CD14-positive monocyte (primary cell): ENCODE results near the gene FOXF2. TPM values are rescaled to one million over a fixed set of nuclear protein-coding genes. Genes with fewer than 3 reads are reported as not detected.
"Not testable (repeated sequence)": the region's sequence is repeated elsewhere in the genome, so short reads cannot be mapped to it uniquely, and the experiment has no call there.

ENCODE experiments used
- DNase-seq, 3 donors: peaks; one replicate each; pipeline ENCODE4 v3.0.0-alpha.2; 2011 to 2022
- H2AFZ ChIP-seq: 2 replicates; pipeline ENCODE4 v1.6.0; 2012; ENCODE audit warnings: mild to moderate bottlenecking, low read depth, low read length, inconsistent platforms; ENCODE audit not compliant: insufficient read depth, poor library complexity, severe bottlenecking
- H3K27ac ChIP-seq, 2 donors: 1 replicate in 1 of 2; 2 replicates in 1 of 2; pipeline ENCODE4 v1.5.1; 2012 to 2013; ENCODE audit warnings: low read length in 2 of 2, control low read depth in 1 of 2, inconsistent platforms in 1 of 2, low read depth in 1 of 2, mild to moderate bottlenecking in 1 of 2
- H3K27me3 ChIP-seq, 2 donors: one replicate each; pipeline versions ENCODE4 v1.6.0 to v1.6.1; 2011 to 2013; ENCODE audit warnings: low read length in 2 of 2; ENCODE audit not compliant: control insufficient read depth in 2 of 2, insufficient read depth in 2 of 2
- H3K36me3 ChIP-seq, 2 donors: replicated peaks in 1 of 2; 1 replicate in 1 of 2; 2 replicates in 1 of 2; pipeline versions ENCODE4 v1.5.1 to v1.6.1; 2012 to 2013; ENCODE audit warnings: low read length in 2 of 2, control low read depth in 1 of 2, inconsistent platforms in 1 of 2, mild to moderate bottlenecking in 1 of 2; ENCODE audit not compliant: insufficient read depth in 2 of 2, control insufficient read depth in 1 of 2
- H3K4me1 ChIP-seq, 2 donors: 1 replicate in 1 of 2; 2 replicates in 1 of 2; pipeline versions ENCODE4 v1.5.1 to v1.6.1; 2012 to 2013; ENCODE audit warnings: low read length in 2 of 2, control low read depth in 1 of 2, inconsistent platforms in 1 of 2, mild to moderate bottlenecking in 1 of 2, moderate library complexity in 1 of 2; ENCODE audit not compliant: insufficient read depth in 2 of 2, control insufficient read depth in 1 of 2
- H3K4me2 ChIP-seq: replicated peaks from 2 replicates; pipeline ENCODE3; 2012; ENCODE audit warnings: low read length, moderate library complexity, mild to moderate bottlenecking; ENCODE audit not compliant: poor library complexity, severe bottlenecking; ENCODE audit errors: extremely low read depth
- H3K4me3 ChIP-seq, 3 experiments: fragments of 200-600 bp in 1 of 3; sonication (generic) in 1 of 3; replicated peaks in 1 of 3; 1 replicate in 2 of 3; 2 replicates in 1 of 3; pipeline ENCODE4 v1.5.1; 2011 to 2013; ENCODE audit warnings: low read length in 3 of 3, mild to moderate bottlenecking in 3 of 3, control low read depth in 2 of 3, low read depth in 2 of 3, inconsistent platforms in 1 of 3, moderate library complexity in 1 of 3
- H3K79me2 ChIP-seq: 2 replicates; pipeline ENCODE4 v1.6.0; 2012; ENCODE audit warnings: mild to moderate bottlenecking, control low read depth, inconsistent platforms, low read length, moderate library complexity; ENCODE audit not compliant: insufficient read depth
- H3K9ac ChIP-seq: 2 replicates; pipeline ENCODE4 v1.6.0; 2017; ENCODE audit warnings: low read length, mild to moderate bottlenecking; ENCODE audit not compliant: insufficient read depth, poor library complexity, severe bottlenecking
- H3K9me3 ChIP-seq, 2 donors: replicated peaks in 1 of 2; 1 replicate in 1 of 2; 2 replicates in 1 of 2; pipeline versions ENCODE4 v1.5.1 to v1.6.1; 2012 to 2013; ENCODE audit warnings: low read length in 2 of 2, control low read depth in 1 of 2; ENCODE audit not compliant: control insufficient read depth in 1 of 2, insufficient read depth in 1 of 2
- H4K20me1 ChIP-seq: 2 replicates; pipeline ENCODE4 v1.6.0; 2012; ENCODE audit warnings: mild to moderate bottlenecking, low read length, control low read depth, moderate library complexity; ENCODE audit not compliant: insufficient read depth
- H3K27ac Mint-ChIP-seq, 7 donors: one replicate each; pipeline ENCODE4 v1.8.0; 2020; ENCODE audit warnings: mild to moderate bottlenecking in 7 of 7, mixed read lengths in 7 of 7, moderate library complexity in 6 of 7, inconsistent platforms in 2 of 7
- H3K27me3 Mint-ChIP-seq, 3 donors: one replicate each; pipeline ENCODE4 v1.8.0; 2021 to 2022; ENCODE audit warnings: low read depth in 3 of 3, mild to moderate bottlenecking in 3 of 3, mixed read lengths in 3 of 3, moderate library complexity in 3 of 3, inconsistent platforms in 1 of 3
- H3K36me3 Mint-ChIP-seq, 2 donors: one replicate each; pipeline ENCODE4 v1.8.0; 2020; ENCODE audit warnings: mixed read lengths in 2 of 2, inconsistent platforms in 1 of 2, mild to moderate bottlenecking in 1 of 2
- H3K4me1 Mint-ChIP-seq: one replicate; pipeline ENCODE4 v1.8.0; 2020; ENCODE audit warnings: mild to moderate bottlenecking, mixed read lengths
- H3K4me3 Mint-ChIP-seq, 2 donors: one replicate each; pipeline ENCODE4 v1.8.0; 2020; ENCODE audit warnings: mild to moderate bottlenecking in 2 of 2, mixed read lengths in 2 of 2, moderate library complexity in 1 of 2
- H3K9me3 Mint-ChIP-seq, 7 donors: one replicate each; pipeline ENCODE4 v1.8.0; 2020 to 2022; ENCODE audit warnings: mixed read lengths in 7 of 7, mild to moderate bottlenecking in 6 of 7, moderate library complexity in 6 of 7, inconsistent platforms in 2 of 7
- CTCF ChIP-seq: fragments of 200-600 bp; IDR thresholded peaks from one replicate; pipeline ENCODE4 v1.8.0; 2022; ENCODE audit warnings: antibody characterized with exemption, mild to moderate bottlenecking
- WGBS: methylation state at CpG from one replicate; pipeline ENCODE4 v1.1.5; 2013; ENCODE audit warnings: missing lambda C conversion rate; ENCODE audit not compliant: insufficient coverage; 5-methylcytosine and 5-hydroxymethylcytosine counted together
- intact Hi-C, 2 donors: fragments of 100-400 bp; cut with micrococcal nuclease; formaldehyde crosslinking; loops; one replicate each; pipeline versions ENCODE4 v1.15.0 to v1.15.1; 2023
- polyA plus RNA-seq, 3 donors: library from polyadenylated mRNA; depleted of rRNA in 1 of 3; unstranded in 2 of 3; stranded (reverse) in 1 of 3; fragments of 300-500 nt in 2 of 3; fragments of >200 nt in 1 of 3; fragmentation: Illumina TruSeq in 2 of 3; gene quantifications; 1 replicate in 2 of 3; 2 replicates in 1 of 3; pipeline ENCODE4 v1.2.3, GENCODE V29; 2012 to 2021

FOXF2 gene
- polyA plus RNA-seq, 3 donors: 0.03 TPM; not detected in 2

DNA sequence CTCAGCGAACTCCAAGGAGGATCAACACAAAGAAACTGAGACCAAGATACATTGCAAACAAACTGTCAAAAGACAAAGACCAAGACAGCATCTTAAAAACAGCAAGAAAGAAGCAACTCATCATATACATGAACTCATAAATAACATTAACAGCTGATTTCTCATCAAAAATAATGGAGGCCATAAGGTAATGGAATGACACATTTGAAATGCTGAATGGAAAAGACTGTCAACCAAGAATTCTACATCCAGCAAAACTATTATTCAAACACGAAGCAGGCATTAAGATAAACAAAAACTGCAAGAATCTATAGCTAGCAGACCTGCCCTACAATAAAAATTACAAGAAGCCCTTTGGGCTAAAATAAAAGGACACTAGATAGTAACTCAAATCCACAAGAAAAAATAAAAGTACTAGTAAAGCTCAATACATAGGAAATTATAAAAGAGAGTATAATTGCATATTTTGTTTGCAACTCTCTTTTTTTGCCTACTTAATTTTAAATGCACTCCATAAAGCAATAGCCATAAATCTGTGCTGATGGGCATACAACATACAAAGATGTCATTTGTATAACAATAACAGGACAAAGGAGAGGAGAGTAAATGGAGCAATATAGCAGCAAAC lies 37.9 kb upstream of the FOXF2 start:
- Mint-ChIP-seq H3K4me1 (no peaks in the 10 kb centered on the region), H3K27me3 (peaks cover 4 to 25% (median 6%) of the 10 kb centered on the region in 3 donors), H3K36me3 (no peaks in the 10 kb centered on the region), H3K27ac (no peak overlapping the region), H3K4me3 (no peak overlapping the region), H3K9me3 (peaks cover 15 to 35% (median 25%) of the 10 kb centered on the region in 7 donors)
- intact Hi-C loops: no loop called here
- no peaks in the 10 kb centered on the region for H4K20me1 ChIP-seq
- no peak overlapping the region for H3K27ac ChIP-seq
- H3K9ac ChIP-seq: no peak overlapping the region
- peaks cover 4% of the 10 kb centered on the region in 2 donors for H3K27me3 ChIP-seq
- no peaks in the 10 kb centered on the region for H3K79me2 ChIP-seq
- peaks cover 12 to 28% of the 10 kb centered on the region in 2 donors for H3K9me3 ChIP-seq
- no peak for TF ChIP-seq CTCF
- H3K4me2 ChIP-seq: no peak overlapping the region
- no peak for DNase-seq
- no CpG with 5 or more reads among the region's 2 CpGs for WGBS
- H3K36me3 ChIP-seq: no peaks in the 10 kb centered on the region
- H2AFZ ChIP-seq: no peak overlapping the region
- H3K4me1 ChIP-seq: no peaks in the 10 kb centered on the region
- no peak overlapping the region for H3K4me3 ChIP-seq

- Histone ChIP-seq H3K27me3 (peaks cover 0 to 17% of the 10 kb centered on the region in 2 donors), H3K9me3 (peaks cover 12 to 24% of the 10 kb centered on the region in 2 donors)
- H3K4me3 ChIP-seq, H3K36me3 ChIP-seq, intact Hi-C loops, H2AFZ ChIP-seq, H3K4me2 ChIP-seq, H3K4me1 Mint-ChIP-seq, H3K27ac Mint-ChIP-seq, H4K20me1 ChIP-seq, H3K79me2 ChIP-seq, H3K4me1 ChIP-seq, H3K9ac ChIP-seq, H3K4me3 Mint-ChIP-seq, H3K36me3 Mint-ChIP-seq, H3K27ac ChIP-seq, DNase-seq: not testable (repeated sequence)
- Mint-ChIP-seq H3K9me3 (peaks cover 14 to 30% (median 22%) of the 10 kb centered on the region in 7 donors), H3K27me3 (peaks cover 3 to 24% (median 4%) of the 10 kb centered on the region in 3 donors)
These were observed 34.3 kb upstream of the FOXF2 start for GRCh38 chr6:1355068-1355467.

DNA sequence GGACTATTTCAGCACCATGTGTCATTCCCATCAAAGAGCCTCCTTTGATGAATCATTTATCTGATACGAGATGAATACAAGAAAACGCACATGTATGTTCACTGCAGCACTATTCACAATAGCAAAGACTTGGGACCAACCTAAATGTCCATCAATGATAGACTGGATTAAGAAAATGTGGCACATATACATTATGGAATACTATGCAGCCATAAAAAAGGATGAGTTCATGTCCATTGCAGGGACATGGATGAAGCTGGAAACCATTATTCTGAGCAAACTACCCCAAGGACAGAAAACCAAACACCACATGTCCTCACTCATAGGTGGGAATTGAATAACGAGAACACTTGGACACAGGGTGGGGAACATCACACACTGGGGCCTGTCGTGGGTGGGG lies 27.7 kb upstream of the FOXF2 start:
- H3K4me1 Mint-ChIP-seq, H3K27ac Mint-ChIP-seq, H3K4me1 ChIP-seq, H4K20me1 ChIP-seq, H3K9me3 ChIP-seq, H3K36me3 Mint-ChIP-seq, H2AFZ ChIP-seq, H3K9ac ChIP-seq, H3K4me3 ChIP-seq, H3K36me3 ChIP-seq, H3K9me3 Mint-ChIP-seq, DNase-seq, H3K27ac ChIP-seq, H3K79me2 ChIP-seq, H3K4me2 ChIP-seq, intact Hi-C loops, H3K4me3 Mint-ChIP-seq: not testable (repeated sequence)
- H3K27me3 Mint-ChIP-seq: peaks cover 15 to 32% (median 17%) of the 10 kb centered on the region in 3 donors
- H3K27me3 ChIP-seq: peaks cover 13 to 30% of the 10 kb centered on the region in 2 donors
- no CpG with 5 or more reads among the region's 4 CpGs for WGBS
